Muscle of back (tissue), 11 donors: ENCODE results near the gene ANKMY1. TPM values are rescaled to one million over a fixed set of nuclear protein-coding genes. Genes with fewer than 3 reads are reported as not detected.
"Not testable (repeated sequence)": the region's sequence is repeated elsewhere in the genome, so short reads cannot be mapped to it uniquely, and the experiment has no call there.

Experiments used
- DNase-seq, 3 donors: peaks; one replicate each; pipeline versions ENCODE4 v3.0.0 to v3.0.0-alpha.2; 2013
- polyA plus RNA-seq, 10 donors: library from polyadenylated mRNA; unstranded; fragments of 120-200 nt; gene quantifications; one replicate each; pipeline ENCODE4 v1.2.1, GENCODE V29; 2013; ENCODE audit not compliant: insufficient read length in 10 of 10

ANKMY1 gene
- polyA plus RNA-seq, 10 donors = 6.1 to 9.6 (median 7.5) TPM

GRCh38 chr2:240523451-240524281 lies 34.1 kb downstream of the ANKMY1 start:
- no peak for DNase-seq

DNA sequence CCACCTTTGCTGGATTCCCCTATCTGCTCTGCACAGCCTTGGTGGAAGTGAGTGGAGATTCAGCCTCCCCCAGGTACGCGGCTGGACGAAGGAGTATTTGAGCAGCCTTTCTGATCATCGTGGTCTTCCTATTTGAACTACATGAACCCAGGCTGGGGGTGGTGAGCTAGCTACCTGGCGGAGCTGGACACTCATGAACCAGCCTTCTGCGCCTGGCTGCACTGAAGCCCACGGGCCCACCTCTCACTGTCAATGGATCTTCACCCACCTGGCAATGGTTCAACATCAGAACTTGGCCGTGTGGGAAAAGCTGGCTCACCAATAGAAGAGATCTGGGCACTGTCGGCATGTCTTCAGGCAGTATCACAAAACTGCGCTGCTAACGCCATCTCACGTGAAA lies 35.4 kb downstream of the ANKMY1 start:
- DNase-seq = no peak

DNA sequence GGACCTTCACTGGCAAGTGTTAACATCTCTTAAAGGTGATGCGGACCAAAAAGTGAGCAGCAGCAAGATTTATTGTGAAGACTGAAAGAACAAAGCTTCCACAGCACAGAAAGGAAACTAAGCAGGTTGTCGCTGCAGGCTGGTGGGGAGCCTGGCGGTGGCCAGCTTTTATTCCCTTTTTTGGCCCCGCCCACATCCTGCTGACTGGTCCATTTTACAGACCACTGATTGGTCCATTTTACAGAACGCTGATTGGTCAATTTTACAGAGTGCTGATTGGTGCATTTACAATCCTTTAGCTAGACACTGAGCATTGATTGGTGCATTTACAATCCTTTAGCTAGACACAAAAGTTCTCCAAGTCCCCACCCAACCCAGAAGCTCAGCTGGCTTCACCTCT lies 35.9 kb downstream of the ANKMY1 start:
- DNase-seq = not testable (repeated sequence)

DNA sequence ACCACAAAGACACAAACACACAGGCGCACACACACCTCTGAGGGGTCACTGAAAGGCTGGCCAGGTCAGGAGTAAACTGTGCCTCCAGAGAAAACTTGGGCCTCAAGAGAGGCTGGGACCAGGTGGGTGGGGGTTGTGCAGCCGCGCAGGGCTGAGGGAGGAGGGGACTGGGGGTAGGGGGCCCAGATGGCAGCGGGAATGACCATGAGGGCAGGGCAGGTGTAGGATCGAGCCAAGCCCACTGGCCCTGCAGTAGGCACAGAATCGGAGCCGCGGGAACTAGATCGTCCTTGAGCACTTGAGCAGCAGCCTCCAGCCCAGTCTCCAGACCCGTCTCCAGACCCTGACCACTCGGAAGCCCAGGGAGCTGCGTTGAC lies 36.8 kb downstream of the ANKMY1 start:
- no peak for DNase-seq

DNA sequence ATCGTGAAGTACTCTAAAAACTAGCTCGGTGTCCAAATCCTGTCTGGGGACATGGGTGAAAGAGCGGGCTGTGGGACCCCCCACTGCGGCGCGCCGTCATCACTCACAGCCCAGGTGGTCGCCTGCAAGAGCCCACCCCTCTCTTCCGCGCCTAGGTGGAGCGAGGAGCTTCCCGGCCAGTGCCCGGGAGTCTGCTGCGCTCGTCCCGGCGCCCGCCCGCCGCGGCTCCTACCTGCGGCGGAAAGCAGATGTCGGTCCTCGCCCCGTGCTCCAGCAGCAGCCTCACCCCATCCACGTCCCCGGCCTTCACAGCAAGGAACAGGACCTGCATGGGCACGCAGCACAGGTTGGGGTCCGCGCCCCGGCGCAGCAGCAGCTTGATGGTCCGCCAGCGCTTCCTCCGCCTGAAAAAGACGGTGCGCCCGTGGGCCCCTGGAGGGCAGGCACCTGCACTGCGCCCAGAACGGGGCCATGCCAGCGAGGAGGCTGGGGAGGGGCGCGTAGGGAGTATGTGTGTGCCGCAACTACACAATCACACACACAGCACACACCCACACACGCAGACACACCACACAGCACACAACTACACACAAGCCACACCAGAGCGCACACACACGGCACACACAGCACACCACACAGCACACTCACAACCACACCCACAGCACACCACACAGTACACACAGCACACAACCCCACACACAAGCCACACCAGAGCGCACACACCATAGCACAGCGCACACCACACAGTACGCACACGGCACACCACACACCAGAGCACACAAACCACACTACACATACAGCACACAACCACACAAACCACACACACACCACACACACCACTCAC lies 37.4 kb downstream of the ANKMY1 start:
- DNase-seq = peak in 1 of 3 donors; percentile 19

DNA sequence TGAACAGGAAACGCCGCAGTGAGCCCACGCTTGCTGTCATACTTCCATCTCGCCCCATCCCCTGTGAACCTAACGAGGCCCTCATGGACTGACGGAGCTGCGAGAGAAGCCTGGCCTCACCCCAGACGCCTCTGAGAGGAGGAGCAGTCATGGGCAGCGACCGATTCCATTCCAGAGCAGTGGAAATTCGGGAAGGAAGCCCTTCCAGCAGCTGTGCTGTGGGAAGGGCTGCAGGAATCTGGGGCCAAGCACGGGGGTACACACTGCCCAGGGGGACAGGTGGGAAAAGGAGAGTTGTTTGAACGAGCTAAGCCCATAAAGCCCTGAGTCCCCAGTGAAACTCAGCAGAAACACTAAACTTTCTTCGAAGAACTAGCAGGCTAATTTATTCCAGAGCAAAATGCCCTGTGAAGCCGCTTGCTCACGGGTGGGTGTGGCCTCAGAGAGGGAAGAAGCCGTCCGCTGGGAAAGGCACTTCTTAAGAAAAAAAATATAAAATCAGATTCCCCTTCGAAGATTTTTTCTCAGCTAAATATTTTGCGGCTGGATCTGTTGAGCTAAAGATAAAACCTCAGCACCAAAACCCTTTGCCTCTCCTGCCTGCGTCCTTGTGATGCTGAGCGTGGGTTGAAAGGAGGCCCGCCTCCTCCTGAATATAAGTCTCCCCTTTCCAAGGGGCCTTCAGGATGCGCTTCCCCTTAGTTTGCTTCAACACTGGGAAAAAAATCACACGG lies 38.2 kb downstream of the ANKMY1 start:
- DNase-seq = peak in 2 of 3 donors; percentile 15 to 54

DNA sequence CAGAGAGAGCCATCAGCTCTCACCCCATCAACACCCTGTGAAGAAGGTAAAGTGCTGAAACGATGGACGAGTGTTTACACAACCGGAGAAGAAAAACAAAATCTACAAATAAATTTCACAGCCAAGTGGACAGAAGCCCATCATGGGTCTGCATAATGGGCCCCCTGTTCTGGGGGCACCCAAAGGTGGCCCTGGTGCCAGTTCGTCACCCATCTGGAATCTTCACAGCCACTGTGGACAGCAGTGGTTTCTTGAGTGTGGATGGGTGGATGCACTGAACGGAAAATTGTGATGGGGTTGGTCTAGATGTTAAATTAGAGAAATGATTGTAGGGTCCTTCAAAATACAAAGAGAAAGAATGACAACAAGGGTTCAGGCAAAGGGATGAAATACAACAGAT lies 38.8 kb downstream of the ANKMY1 start:
- DNase-seq = no peak

DNA sequence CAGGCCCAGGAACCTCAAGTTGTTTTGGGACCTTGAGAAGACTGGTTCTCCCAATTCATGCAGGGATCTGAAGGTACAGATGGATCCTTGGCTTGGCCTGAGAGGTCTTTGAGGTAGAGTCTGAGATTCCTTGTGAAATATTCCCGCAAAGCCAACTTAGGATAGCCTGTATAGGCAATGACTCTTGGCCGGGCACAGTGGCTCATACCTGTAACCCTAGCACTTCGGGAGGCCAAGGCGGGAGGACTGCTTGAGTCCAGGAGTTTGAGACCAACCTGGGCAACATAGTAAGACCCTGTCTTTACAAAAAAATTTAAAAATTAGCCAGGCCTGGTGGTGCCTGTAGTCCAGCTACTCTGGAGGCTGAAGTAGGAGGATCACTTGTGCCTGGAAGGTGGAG lies 40.4 kb downstream of the ANKMY1 start:
- DNase-seq = no peak

- no peak for DNase-seq
Observed at GRCh38 chr2:240514631-240515030, 43.2 kb downstream of the ANKMY1 start.

DNA sequence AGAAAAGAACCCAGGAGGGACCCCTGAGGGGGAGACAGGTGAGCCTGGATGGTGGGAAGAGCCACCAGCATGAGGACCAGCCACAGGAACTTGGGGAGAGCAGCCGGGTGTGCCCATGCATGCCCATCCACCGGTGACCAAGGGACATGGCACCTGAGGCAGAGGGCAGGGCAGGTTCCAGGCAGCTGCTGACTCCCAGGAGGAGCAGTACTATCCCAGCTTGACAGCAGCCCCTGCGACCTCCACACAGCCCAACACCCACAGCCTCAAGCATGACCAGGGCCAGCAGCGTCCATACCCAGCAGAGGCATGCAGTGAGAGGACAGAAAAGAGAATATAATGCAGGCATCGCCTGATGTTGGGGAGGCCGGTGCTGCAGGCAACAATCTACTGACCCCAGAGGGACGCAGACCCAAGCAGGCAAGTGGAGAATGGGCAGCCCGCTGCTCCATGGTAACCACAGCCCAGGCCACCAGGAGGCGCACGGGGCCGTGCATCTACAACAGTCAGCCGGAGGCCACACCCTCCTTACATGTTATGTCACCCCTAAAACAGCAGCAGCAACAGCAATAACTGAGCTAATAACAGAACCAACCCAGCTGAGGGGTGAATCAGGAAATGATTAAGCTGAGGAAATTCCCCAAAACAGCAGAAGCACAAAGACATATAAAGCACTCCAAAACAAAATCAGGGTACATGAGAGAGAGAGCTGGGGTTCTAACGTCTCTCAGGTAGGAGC lies 44.1 kb downstream of the ANKMY1 start:
- DNase-seq = peak; percentile 36 to 77 (median 62)

DNA sequence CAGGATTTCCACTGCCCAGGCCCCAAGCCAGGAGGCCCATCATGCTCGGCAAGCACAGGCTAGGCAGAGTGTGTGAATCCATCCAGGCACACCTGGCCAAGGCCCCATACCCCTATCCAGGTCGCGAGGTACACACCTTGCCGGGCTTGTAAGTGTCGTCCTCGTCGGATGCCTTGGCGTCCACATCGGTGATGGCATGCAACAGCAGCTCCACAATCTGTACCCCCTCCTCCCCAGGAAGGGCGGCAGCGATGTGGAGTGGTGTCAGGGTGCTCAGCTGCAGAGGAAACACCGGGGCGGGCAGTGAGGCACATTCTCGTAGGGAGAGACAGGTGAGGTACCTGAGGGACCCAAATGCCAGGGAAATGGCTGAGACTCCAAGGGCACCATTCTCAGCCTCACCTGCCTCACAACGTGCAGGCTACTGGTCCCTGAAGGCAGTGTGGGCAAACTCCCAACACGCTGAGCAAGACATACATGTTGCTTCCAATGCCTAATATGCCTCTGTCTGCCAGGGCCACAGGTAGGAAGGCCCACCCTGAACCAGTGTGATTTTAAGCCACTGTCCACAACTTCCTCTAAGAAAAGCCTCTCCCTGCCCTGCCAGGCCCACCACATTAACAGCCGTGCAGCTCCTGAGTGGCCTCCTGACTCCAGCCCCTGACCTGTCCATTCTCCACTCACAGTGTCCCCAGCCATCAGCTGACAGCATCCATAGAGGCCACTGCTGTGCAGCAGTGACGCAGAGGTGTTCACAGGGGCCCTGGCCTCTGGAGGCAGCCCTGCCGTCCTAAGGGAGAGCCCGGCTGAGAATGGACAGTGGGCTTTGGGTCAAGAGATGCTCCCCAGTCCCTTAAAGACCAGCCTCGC lies 44.9 kb downstream of the ANKMY1 start:
- no peak for DNase-seq

DNA sequence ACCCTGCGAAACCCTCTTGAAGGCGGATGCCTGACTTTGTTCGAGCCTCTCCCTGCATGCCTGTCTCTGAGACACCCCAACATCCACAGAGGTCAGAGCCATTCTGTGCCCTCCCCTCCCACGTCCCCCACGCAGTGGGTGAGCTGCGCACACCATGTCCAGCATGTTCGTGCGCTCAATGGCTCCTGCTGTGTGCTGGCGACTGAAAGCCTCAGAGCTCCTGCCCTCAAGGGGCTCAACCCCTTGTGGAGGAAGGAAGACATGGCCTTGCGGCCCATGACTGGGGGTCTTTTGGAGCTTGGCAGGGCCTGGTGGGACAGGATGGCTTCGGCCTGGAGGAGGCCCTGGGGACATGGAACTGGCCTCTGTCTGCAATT lies 45.7 kb downstream of the ANKMY1 start:
- DNase-seq = no peak

GRCh38 chr2:240511351-240512108 lies 46.3 kb downstream of the ANKMY1 start:
- no peak for DNase-seq

- DNase-seq = no peak
Observed at GRCh38 chr2:240510513-240511210, 47.1 kb downstream of the ANKMY1 start.

GRCh38 chr2:240509667-240510512 lies 47.9 kb downstream of the ANKMY1 start:
- no peak for DNase-seq

DNA sequence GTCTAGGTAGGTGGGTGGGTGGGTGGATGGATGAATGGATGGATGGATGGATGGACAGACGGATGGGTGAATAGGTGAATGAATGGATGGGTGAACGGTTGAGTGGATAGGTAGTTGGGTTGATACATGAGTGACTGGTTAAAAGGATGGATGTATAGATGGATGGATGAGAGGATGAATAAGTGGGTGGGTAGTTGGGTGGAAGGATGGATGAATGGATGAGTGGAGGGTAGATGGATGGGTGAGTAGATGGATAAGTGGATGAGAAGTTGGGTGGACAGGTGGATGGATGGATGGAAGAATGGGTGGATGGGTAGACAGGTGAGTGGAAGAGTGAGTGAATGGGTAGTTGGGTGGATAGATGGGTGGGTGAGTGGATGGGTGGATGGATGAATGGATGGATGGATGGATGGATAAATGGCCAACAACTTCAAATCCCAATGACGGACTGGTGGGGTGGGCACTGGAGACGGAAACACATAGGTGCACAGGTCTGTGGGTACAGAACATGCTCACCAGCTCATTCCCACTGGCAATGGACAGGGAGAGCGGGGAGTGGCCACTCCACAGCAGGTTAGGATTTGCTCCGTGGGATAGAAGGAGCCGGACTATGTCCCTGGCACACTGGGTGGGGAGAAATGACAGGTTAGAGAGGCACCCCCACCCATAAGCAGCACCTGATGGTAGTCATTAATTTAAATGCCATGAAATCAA lies 48.8 kb downstream of the ANKMY1 start:
- DNase-seq = no peak

DNA sequence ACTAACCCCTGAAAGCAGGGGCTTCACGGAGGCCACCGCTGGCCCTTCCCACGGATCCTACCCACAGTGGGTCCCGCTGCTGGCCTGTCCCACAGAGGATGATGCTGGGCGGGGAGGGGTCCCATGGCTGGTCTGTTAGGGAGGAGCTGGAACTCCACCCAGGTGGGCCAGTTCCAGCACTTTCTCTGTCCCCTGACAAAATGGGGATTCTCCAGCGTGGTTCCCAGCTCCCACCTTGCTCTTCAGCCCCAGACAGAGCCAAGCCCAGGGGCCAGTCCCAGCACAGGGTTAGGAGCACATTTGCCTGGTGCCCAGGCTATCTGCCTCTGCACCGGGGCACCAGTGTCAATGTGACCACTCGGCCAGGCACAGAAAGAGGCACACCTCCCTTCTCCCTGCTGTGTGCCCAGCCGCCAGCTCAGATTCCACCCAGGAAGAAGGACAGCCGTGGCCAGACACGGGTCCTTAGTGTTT lies 50.0 kb downstream of the ANKMY1 start:
- no peak for DNase-seq
